Omental fat pad (tissue), 4 donors: ENCODE measurements around the gene PPM1L. TPM values are rescaled to one million over a fixed set of nuclear protein-coding genes. Genes with fewer than 3 reads are reported as not detected.
"Not testable (repeated sequence)": the region's sequence is repeated elsewhere in the genome, so short reads cannot be mapped to it uniquely, and the experiment has no call there.

Experiments
- ATAC-seq: fragments of 150-250 bp; one replicate; pipeline ENCODE4 v1.9.1; 2016; ENCODE audit warnings: mild to moderate bottlenecking, moderate library complexity; ENCODE audit not compliant: low FRiP score
- DNase-seq: peaks from one replicate; pipeline ENCODE4 v3.0.0-alpha.2; 2019; ENCODE audit warnings: low spot score
- total RNA-seq, 4 donors: library from RNA; depleted of rRNA; stranded (reverse); fragments of >200 nt; gene quantifications; one replicate each; pipeline ENCODE4 v1.1.0, GENCODE V29; 2016
- TF ChIP-seq, protein P1 (sequence below), 3 donors: fragments of 450-650 bp; IDR thresholded peaks; one replicate each; pipeline ENCODE4 v1.5.1; 2016 to 2017; ENCODE audit warnings: antibody characterized with exemption in 3 of 3, mild to moderate bottlenecking in 3 of 3, moderate library complexity in 2 of 3

The PPM1L gene
- total RNA-seq, 4 donors from 2014 or later: 13.5 to 30.4 (median 18.0) TPM

DNA sequence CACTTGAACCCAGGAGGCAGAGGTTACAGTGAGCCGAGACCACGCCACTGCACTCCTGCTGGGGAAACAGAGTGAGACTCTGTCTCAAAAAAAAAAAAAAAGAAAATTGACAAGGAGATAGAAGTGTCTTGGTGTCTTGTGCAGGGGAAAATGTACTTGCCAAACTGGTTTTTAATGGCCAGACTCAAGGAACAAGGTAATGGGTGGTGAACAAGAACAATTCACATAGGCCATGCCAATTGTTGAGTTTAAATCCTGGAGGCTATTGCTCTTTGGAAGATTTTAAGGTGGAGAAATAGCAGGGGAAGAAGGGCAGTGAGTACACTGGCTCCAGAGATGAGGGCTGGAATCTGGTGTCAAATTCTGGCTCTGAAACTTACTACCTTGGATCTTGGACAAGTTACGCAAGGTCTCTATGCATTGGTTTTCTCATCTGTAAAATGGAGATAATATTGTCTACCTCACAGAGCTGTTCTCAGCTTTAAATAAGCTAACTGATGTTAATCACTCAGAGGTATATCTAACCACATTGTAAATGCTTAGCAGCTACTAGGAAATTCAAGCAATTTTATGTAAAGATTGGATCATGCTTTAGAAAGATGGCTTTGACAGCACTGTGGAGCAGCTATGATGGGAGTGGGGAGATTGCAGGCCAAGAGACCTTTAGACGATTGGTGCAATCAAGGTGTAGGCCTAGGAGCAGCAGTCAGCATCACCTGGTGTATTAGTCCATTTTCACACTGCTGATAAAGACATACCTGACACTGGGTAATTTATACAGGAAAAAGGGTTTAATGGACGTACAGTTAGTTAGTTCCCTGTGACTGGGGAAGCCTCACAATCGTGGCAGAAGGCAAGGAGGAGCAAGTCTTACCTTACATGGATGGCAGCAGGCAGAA lies 270.8 kb downstream of the PPM1L start:
- no peak for DNase-seq
- TF ChIP-seq, protein P1, sequence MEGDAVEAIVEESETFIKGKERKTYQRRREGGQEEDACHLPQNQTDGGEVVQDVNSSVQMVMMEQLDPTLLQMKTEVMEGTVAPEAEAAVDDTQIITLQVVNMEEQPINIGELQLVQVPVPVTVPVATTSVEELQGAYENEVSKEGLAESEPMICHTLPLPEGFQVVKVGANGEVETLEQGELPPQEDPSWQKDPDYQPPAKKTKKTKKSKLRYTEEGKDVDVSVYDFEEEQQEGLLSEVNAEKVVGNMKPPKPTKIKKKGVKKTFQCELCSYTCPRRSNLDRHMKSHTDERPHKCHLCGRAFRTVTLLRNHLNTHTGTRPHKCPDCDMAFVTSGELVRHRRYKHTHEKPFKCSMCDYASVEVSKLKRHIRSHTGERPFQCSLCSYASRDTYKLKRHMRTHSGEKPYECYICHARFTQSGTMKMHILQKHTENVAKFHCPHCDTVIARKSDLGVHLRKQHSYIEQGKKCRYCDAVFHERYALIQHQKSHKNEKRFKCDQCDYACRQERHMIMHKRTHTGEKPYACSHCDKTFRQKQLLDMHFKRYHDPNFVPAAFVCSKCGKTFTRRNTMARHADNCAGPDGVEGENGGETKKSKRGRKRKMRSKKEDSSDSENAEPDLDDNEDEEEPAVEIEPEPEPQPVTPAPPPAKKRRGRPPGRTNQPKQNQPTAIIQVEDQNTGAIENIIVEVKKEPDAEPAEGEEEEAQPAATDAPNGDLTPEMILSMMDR (IDR thresholded peaks at IDR 0.05): no peak
- ATAC-seq: no peak

DNA sequence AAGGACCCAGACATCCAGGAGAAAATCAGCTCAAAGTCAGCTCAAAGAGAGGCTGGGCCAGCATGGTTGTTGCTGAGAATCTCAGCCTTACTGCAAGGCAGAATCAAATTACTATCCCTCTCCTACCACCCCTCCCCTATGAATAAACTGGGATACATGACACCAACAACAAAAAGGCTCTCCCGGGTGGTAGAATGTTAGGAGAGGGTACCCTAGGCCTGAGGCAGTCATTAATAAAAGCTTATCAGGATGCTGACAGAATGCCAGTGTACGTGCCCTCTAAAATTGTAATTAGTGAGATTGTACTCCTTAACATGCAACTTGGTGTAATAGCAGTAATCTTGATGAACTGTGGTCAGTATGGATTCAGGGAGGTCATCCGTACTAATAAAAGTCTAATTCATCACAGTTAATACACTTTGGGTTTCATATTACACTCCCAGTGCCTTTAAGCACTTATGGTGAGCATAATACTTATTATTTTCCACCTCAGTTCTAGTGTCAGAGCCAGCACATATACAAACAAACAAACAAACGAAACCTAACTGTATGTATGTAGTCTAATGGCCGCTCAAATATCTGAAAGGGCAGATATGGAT lies 272.6 kb downstream of the PPM1L start:
- no peak for ATAC-seq
- TF ChIP-seq, protein P1 (IDR thresholded peaks at IDR 0.05): no peak

DNA sequence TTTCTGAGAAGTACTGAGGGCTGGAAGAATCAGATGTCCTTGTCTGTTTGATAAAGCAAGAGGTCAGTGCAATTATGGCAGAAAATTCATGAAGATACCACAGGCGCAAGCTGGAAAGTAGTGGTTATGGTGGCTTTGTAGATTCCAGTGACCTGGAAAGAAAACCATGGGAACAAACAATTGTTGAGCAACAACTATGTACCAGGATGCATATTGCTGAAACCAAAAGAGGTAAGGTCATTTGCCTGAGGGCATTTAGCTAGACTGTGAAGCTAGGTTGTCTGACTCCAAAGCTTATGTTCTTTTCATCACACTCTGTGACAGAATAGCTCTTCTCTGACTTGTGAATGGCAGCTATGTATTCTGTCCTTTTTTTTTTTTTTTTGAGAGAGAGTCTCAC lies 275.1 kb downstream of the PPM1L start:
- ATAC-seq (no peak), DNase-seq (no peak)
- TF ChIP-seq, protein P1 (IDR thresholded peaks at IDR 0.05): no peak

More for the DNA sequence above, 272.6 kb downstream of the PPM1L start:
- DNase-seq: no peak

DNA sequence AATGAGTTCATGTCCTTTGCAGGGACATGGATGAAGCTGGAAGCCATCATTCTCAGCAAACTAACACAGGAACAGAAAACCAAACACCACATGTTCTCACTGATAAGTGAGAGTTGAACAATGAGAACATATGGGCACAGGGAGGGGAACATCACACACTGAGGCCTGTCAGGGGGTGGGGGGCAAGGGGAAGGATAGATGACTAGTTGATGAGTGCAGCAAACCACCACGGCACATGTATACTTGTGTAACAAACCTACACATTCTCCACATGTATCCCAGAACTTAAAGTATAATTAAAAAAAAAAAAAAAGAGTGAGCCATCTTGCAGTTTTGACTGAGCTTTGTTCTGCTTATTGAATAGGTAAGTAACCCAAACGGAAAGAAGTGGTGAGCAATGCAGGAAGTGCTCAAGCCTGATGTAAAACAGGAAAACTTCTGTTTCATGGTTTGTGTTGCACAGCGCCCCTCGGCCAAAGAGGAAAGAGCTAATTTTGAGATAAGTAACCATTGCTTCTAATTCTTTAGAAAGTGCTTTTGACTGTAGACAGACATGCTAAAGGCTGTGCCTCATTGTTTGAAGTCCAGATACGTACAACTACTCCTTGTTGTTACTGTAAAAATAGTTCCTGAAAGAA lies 279.0 kb downstream of the PPM1L start:
- not testable (repeated sequence) for ATAC-seq, DNase-seq

DNA sequence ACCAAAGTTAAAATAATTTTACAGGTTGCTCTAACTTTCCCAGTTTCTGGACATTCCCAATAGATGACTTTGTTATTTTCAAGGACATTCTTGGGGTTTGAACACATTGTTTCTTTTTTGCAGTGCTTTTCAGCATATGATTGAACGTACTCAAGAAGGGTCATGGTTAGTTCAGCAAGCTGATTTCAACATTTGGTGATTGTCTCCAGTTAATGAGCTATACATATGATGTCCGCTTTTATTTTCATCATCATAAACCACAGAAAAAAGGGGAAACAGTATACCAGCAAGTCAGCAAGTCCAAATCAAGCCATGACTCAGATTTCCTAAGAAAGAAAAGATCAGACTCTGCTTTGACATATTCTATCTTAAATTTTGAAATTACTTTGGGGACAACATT lies 279.7 kb downstream of the PPM1L start:
- TF ChIP-seq, protein P1 (IDR thresholded peaks at IDR 0.05): no peak
- no peak for ATAC-seq
- no peak for DNase-seq

DNA sequence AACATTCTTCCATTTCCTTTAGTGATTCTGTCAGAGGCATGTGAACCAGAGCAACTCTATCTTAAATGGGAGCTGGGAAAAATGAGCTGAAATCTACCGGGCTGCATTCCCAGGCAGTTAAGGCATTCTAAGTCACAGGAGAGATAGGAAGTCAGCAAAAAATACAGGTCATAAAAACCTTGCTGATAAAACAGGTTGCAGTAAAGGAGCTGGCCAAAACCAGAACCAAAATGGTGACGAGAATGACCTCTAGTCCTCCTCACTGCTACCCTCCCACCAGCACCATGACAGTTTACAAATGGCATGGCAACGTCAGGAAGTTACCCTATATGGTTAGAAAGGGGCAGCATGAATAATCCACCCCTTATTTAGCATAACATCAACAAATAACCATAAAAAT lies 282.7 kb downstream of the PPM1L start:
- TF ChIP-seq, protein P1 (IDR thresholded peaks at IDR 0.05): no peak
- ATAC-seq (no peak), DNase-seq (no peak)

DNA sequence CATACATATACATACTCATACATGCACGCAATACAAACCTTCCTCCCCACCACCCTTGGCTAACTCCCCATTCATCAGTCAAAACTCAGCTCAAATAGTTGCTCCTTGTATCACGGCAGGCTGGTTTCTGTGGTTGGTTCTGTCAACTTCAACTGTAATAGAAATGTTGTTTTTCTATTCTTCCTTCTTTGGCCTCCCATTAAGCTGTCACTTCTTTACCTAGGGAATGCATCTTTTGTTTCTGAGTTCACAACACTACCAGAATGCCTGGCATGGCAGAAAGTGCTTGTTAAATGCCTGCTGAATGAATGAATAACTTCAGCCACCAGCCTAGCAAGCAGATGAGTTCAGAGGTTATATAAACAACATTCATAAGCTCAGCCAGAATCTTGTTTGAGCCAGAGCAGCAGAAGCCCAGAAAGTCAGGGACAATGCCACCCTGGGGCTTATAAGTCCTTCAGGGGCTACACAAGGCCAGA lies 286.0 kb downstream of the PPM1L start:
- TF ChIP-seq, protein P1 (IDR thresholded peaks at IDR 0.05): no peak
- no peak for DNase-seq
- no peak for ATAC-seq
